IMR-90 (cell line): ENCODE results near the gene SLC39A11. TPM values are rescaled to one million over a fixed set of nuclear protein-coding genes. Genes with fewer than 3 reads are reported as not detected.
A peak's percentile ranks its signal among the peaks of the same experiment; 100 is the strongest.

Experiments
- ATAC-seq: fragments of 200-7000 bp; cut with Tn5 transposase; 2 replicates; pipeline ENCODE4 v1.9.1; 2020; ENCODE audit warnings: low read depth, mild to moderate bottlenecking, moderate library complexity
- BruUV-seq: library from RNA; stranded (reverse); fragments of 400-500 nt; replicated peaks from 2 replicates; lab custom pipeline; 2021; lab: Mats Ljungman, UMichigan
- CTCF ChIA-PET: fragments of 300-600 bp; formaldehyde crosslinking; extraction: SDS; loops from one replicate; lab custom pipeline; 2021; ENCODE audit warnings: antibody characterized with exemption; lab: Yijun Ruan, JAX
- POLR2A ChIA-PET: fragments of 300-600 bp; sonication (Branson Sonifier 250); formaldehyde crosslinking; loops from one replicate; lab custom pipeline; 2022; ENCODE audit warnings: antibody characterized with exemption; ENCODE audit not compliant: unreplicated experiment; lab: Charles Lee
- DNase-seq: peaks from one replicate; pipeline ENCODE4 v3.0.0; 2013
- H2AFZ ChIP-seq: replicated peaks from 2 replicates; pipeline ENCODE3; 2013; ENCODE audit warnings: low read length, mild to moderate bottlenecking; ENCODE audit not compliant: poor library complexity
- H2AK5ac ChIP-seq: 2 replicates; pipeline ENCODE4 v1.6.1; 2013; ENCODE audit warnings: low read depth, low read length, inconsistent platforms
- H2AK9ac ChIP-seq: replicated peaks from 2 replicates; pipeline ENCODE3; 2013; ENCODE audit warnings: mild to moderate bottlenecking, low read depth, low read length, moderate library complexity; ENCODE audit not compliant: poor library complexity
- H2BK120ac ChIP-seq: 2 replicates; pipeline ENCODE4 v1.6.1; 2013; ENCODE audit warnings: low read depth, low read length, inconsistent platforms
- H2BK15ac ChIP-seq: 3 replicates; pipeline ENCODE4 v1.6.1; 2013; ENCODE audit warnings: low read depth, low read length, inconsistent platforms
- H2BK20ac ChIP-seq: 2 replicates; pipeline ENCODE4 v1.6.1; 2013; ENCODE audit warnings: low read depth, mild to moderate bottlenecking, inconsistent platforms, low read length, moderate library complexity
- H2BK5ac ChIP-seq: 2 replicates; pipeline ENCODE4 v1.6.1; 2013; ENCODE audit warnings: mild to moderate bottlenecking, low read depth, low read length, inconsistent platforms; ENCODE audit not compliant: poor library complexity, severe bottlenecking
- H3K14ac ChIP-seq: replicated peaks from 2 replicates; pipeline ENCODE4 v1.6.1; 2013; ENCODE audit warnings: low read depth, low read length, inconsistent platforms
- H3K18ac ChIP-seq: 2 replicates; pipeline ENCODE4 v1.6.1; 2013; ENCODE audit warnings: low read depth, low read length, control low read depth
- H3K23ac ChIP-seq: 2 replicates; pipeline ENCODE4 v1.6.1; 2013; ENCODE audit warnings: low read depth, low read length, inconsistent platforms
- H3K27ac ChIP-seq: 2 replicates; pipeline ENCODE4 v1.5.1; 2013; ENCODE audit warnings: mild to moderate bottlenecking, control low read depth, low read length; ENCODE audit not compliant: insufficient read depth
- H3K27me3 ChIP-seq: 2 replicates; pipeline ENCODE4 v1.6.1; 2013; ENCODE audit warnings: low read length; ENCODE audit not compliant: control insufficient read depth, insufficient read depth
- H3K36me3 ChIP-seq: 2 replicates; pipeline ENCODE4 v1.6.1; 2013; ENCODE audit warnings: low read length, mixed read lengths; ENCODE audit not compliant: control insufficient read depth, insufficient read depth
- H3K4ac ChIP-seq: 2 replicates; pipeline ENCODE4 v1.6.1; 2013; ENCODE audit warnings: low read depth, low read length, inconsistent platforms
- H3K4me1 ChIP-seq: 2 replicates; pipeline ENCODE4 v1.6.1; 2013; ENCODE audit warnings: low read length, mixed read lengths; ENCODE audit not compliant: control insufficient read depth, insufficient read depth
- H3K4me2 ChIP-seq: 2 replicates; pipeline ENCODE4 v1.6.1; 2013; ENCODE audit warnings: low read depth, mild to moderate bottlenecking, control low read depth, low read length, moderate library complexity
- H3K4me3 ChIP-seq: 2 replicates; pipeline ENCODE4 v1.5.1; 2013; ENCODE audit warnings: low read depth, mild to moderate bottlenecking, control low read depth, low read length, moderate library complexity; ENCODE audit not compliant: insufficient read depth
- H3K56ac ChIP-seq: 2 replicates; pipeline ENCODE4 v1.6.1; 2013; ENCODE audit warnings: low read length, inconsistent platforms; ENCODE audit not compliant: insufficient read depth; ENCODE audit errors: extremely low read depth
- H3K79me1 ChIP-seq, 2 experiments: 2 replicates each; pipeline ENCODE4 v1.6.1; 2013; ENCODE audit warnings: low read length in 2 of 2, inconsistent platforms in 1 of 2, low read depth in 1 of 2
- H3K9ac ChIP-seq: 2 replicates; pipeline ENCODE4 v1.6.1; 2013; ENCODE audit warnings: low read depth, low read length, control low read depth
- H3K9me1 ChIP-seq: 2 replicates; pipeline ENCODE4 v1.6.1; 2013; ENCODE audit warnings: low read length, inconsistent platforms; ENCODE audit not compliant: insufficient read depth
- H3K9me3 ChIP-seq: 2 replicates; pipeline ENCODE4 v1.6.1; 2013; ENCODE audit warnings: low read length; ENCODE audit not compliant: control insufficient read depth, insufficient read depth
- H4K20me1 ChIP-seq: 2 replicates; pipeline ENCODE4 v1.6.1; 2013; ENCODE audit warnings: low read length, inconsistent platforms; ENCODE audit not compliant: insufficient read depth
- H4K5ac ChIP-seq: 2 replicates; pipeline ENCODE4 v1.6.1; 2013; ENCODE audit warnings: mild to moderate bottlenecking, low read depth, low read length, control low read depth
- H4K8ac ChIP-seq, 2 experiments: 2 replicates each; pipeline ENCODE4 v1.6.1; 2013; ENCODE audit warnings: low read depth in 2 of 2, low read length in 2 of 2, control low read depth in 1 of 2, inconsistent platforms in 1 of 2
- H4K91ac ChIP-seq: 2 replicates; pipeline ENCODE4 v1.6.1; 2013; ENCODE audit warnings: low read depth, low read length, inconsistent platforms; ENCODE audit not compliant: insufficient read depth
- RCOR1 ChIP-seq: IDR thresholded peaks from 2 replicates; pipeline ENCODE4 v1.6.1; 2012; ENCODE audit warnings: mild to moderate bottlenecking, low read length, improper control_type of control experiment; ENCODE audit not compliant: insufficient replicate concordance
- USF2 ChIP-seq: fragments of 150-350 bp; IDR thresholded peaks from 2 replicates; pipeline ENCODE4 v1.6.1; 2017; ENCODE audit warnings: mild to moderate bottlenecking, antibody characterized with exemption, low read length, low read depth
- WGBS, 2 experiments: methylation state at CpG; one replicate each; pipeline versions ENCODE4 v1.1.5 to v1.1.7; 2013; ENCODE audit warnings: missing lambda C conversion rate in 2 of 2; ENCODE audit not compliant: insufficient read length in 1 of 2; ENCODE audit errors: extremely low coverage in 2 of 2; 5-methylcytosine and 5-hydroxymethylcytosine counted together
- dilution Hi-C: fragments of 300-500 bp; cut with HindIII; formaldehyde crosslinking; loops from one replicate; pipeline ENCODE4 v1.14.3; 2018; ENCODE audit warnings: low sequenced_read_pairs; ENCODE audit not compliant: unreplicated experiment
- in situ Hi-C: fragments of 300-500 bp; cut with MboI; formaldehyde crosslinking; loops from 3 replicates; pipeline ENCODE4 v1.14.3; 2019; ENCODE audit warnings: low sequenced_read_pairs, inconsistent platforms, mixed read lengths
- intact Hi-C: fragments of 100-400 bp; cut with micrococcal nuclease; formaldehyde crosslinking; loops from 2 replicates; pipeline ENCODE4 v1.10.0; 2022
- polyA plus RNA-seq, 3 experiments: library from polyadenylated mRNA; depleted of rRNA; stranded (reverse); fragments of >200 nt; gene quantifications; 2 replicates each; pipeline ENCODE4 v1.2.3, GENCODE V29; 2012; ENCODE audit warnings: low replicate concordance in 1 of 3
- total RNA-seq: library from RNA; depleted of rRNA; stranded (reverse); fragments of >200 nt; gene quantifications from 2 replicates; pipeline ENCODE4 v1.2.3, GENCODE V29; 2012

SLC39A11 gene
- total and polyA plus RNA-seq, 2 of the 4 experiments (the other 2 are of a cell fraction) = 8.8 to 14.3 TPM

- Histone ChIP-seq H3K36me3 (no peaks in the 10 kb centered on the region), H3K27ac (peak overlapping the region; percentile 51; the same call in 1 of the 2 replicates), H4K20me1 (peaks cover 12% of the 10 kb centered on the region), H2AFZ (no peak overlapping the region), H3K14ac (peak overlapping the region; percentile 24), H3K9me3 (peaks cover 2% of the 10 kb centered on the region; the same call in 1 of the 2 replicates), H3K4me1 (peaks cover 35% of the 10 kb centered on the region), H4K8ac (peak overlapping the region in 1 of 2 experiments; percentile 2; a peak in 1 of 4 replicates), H3K27me3 (no peaks in the 10 kb centered on the region), H2AK9ac (no peak overlapping the region), H2AK5ac (peak overlapping the region; percentile 57), H3K9me1 (peaks cover 22% of the 10 kb centered on the region), H4K5ac (peak overlapping the region; percentile 41; the same call in 1 of the 2 replicates), H4K91ac (peak overlapping the region; percentile 61), H3K4me2 (no peak overlapping the region), H2BK15ac (no peak overlapping the region; the same call in 2 of the 3 replicates), H3K18ac (peak overlapping the region; percentile 71), H3K4ac (peak overlapping the region; percentile 18), H3K9ac (no peak overlapping the region), H2BK5ac (no peak overlapping the region), H3K56ac (no peak overlapping the region), H3K23ac (no peak overlapping the region), H3K4me3 (no peak overlapping the region), H2BK20ac (peak overlapping the region; percentile 33), H3K79me1 (peaks cover 7 to 16% of the 10 kb centered on the region in 2 experiments; a peak in 1 of 4 replicates), H2BK120ac (peak overlapping the region; percentile 71)
- WGBS, 2 experiments = no CpG with 5 or more reads among the region's 2 CpGs
- ChIA-PET CTCF (no interaction called here), POLR2A (no interaction called here)
- peak; percentile 67 for DNase-seq
- in situ Hi-C loops (no loop called here), intact Hi-C loops (loop anchor here (5.0 kb wide), 1 partner anchor 79 kb away; no protein-coding TSS in a partner anchor), dilution Hi-C loops (no loop called here)
- no peak for ATAC-seq
- peak; percentile 11; the same call in 1 of the 2 replicates for TF ChIP-seq USF2
- no peak for TF ChIP-seq RCOR1
- BruUV-seq = no TSS peak
Measured at GRCh38 chr17:73066148-73066884, 26.2 kb downstream of the SLC39A11 start.
